Astrocyte (in vitro differentiated cells and primary cell): Measurements from ENCODE around the gene NRAP. TPM values are rescaled to one million over a fixed set of nuclear protein-coding genes. Genes with fewer than 3 reads are reported as not detected.

Experiments
- DNase-seq: peaks from one replicate; pipeline ENCODE4 v3.0.0-alpha.2; 2010; ENCODE audit warnings: low read depth
- FAIRE-seq: peaks from 2 replicates; lab custom pipeline; 2011; peaks lifted over from hg19 to GRCh38; lab: Jason Lieb, UNC
- H2AFZ ChIP-seq: 2 replicates; pipeline ENCODE4 v1.6.0; 2012; ENCODE audit warnings: low read depth, low read length, inconsistent platforms
- H3K27ac ChIP-seq: 2 replicates; pipeline ENCODE4 v1.5.1; 2011; ENCODE audit warnings: low read depth, low read length, inconsistent platforms
- H3K27me3 ChIP-seq: 2 replicates; pipeline ENCODE4 v1.6.0; 2011; ENCODE audit warnings: low read length, inconsistent platforms; ENCODE audit not compliant: insufficient read depth
- H3K36me3 ChIP-seq: 2 replicates; pipeline ENCODE4 v1.5.1; 2011; ENCODE audit warnings: low read length, inconsistent platforms; ENCODE audit not compliant: insufficient read depth
- H3K4me1 ChIP-seq: 2 replicates; pipeline ENCODE4 v1.5.1; 2011; ENCODE audit warnings: low read length, inconsistent platforms; ENCODE audit not compliant: insufficient read depth
- H3K4me2 ChIP-seq: 2 replicates; pipeline ENCODE4 v1.6.0; 2012; ENCODE audit warnings: low read length, inconsistent platforms
- H3K4me3 ChIP-seq: 2 replicates; pipeline ENCODE4 v1.5.1; 2011; ENCODE audit warnings: low read depth, mild to moderate bottlenecking, low read length, inconsistent platforms; ENCODE audit not compliant: insufficient read depth
- H3K79me2 ChIP-seq: 2 replicates; pipeline ENCODE4 v1.6.0; 2012; ENCODE audit warnings: mild to moderate bottlenecking, low read length, inconsistent platforms; ENCODE audit not compliant: insufficient read depth
- H3K9ac ChIP-seq: 2 replicates; pipeline ENCODE4 v1.6.0; 2012; ENCODE audit warnings: mild to moderate bottlenecking, low read length, inconsistent platforms
- H3K9me3 ChIP-seq: 2 replicates; pipeline ENCODE4 v1.5.1; 2012; ENCODE audit warnings: low read depth, mild to moderate bottlenecking, low read length, inconsistent platforms; ENCODE audit not compliant: insufficient read depth
- H4K20me1 ChIP-seq: 2 replicates; pipeline ENCODE4 v1.6.0; 2012; ENCODE audit warnings: low read length, inconsistent platforms; ENCODE audit not compliant: insufficient read depth
- H3K27ac Mint-ChIP-seq: one replicate; pipeline ENCODE4 v1.8.0; 2021; ENCODE audit warnings: mild to moderate bottlenecking, mixed read lengths; ENCODE audit not compliant: unreplicated experiment
- H3K27me3 Mint-ChIP-seq: one replicate; pipeline ENCODE4 v1.8.0; 2021; ENCODE audit warnings: low read depth, mixed read lengths; ENCODE audit not compliant: unreplicated experiment
- H3K36me3 Mint-ChIP-seq: one replicate; pipeline ENCODE4 v1.8.0; 2021; ENCODE audit warnings: low read depth, mixed read lengths; ENCODE audit not compliant: unreplicated experiment
- H3K4me1 Mint-ChIP-seq: one replicate; pipeline ENCODE4 v1.8.0; 2021; ENCODE audit warnings: low read depth, mixed read lengths; ENCODE audit not compliant: unreplicated experiment
- H3K4me3 Mint-ChIP-seq: one replicate; pipeline ENCODE4 v1.8.0; 2021; ENCODE audit warnings: mild to moderate bottlenecking, moderate library complexity, mixed read lengths; ENCODE audit not compliant: unreplicated experiment
- H3K9me3 Mint-ChIP-seq: one replicate; pipeline ENCODE4 v1.8.0; 2021; ENCODE audit warnings: mild to moderate bottlenecking, mixed read lengths; ENCODE audit not compliant: unreplicated experiment
- CTCF ChIP-seq: IDR thresholded peaks from 2 replicates; pipeline ENCODE4 v1.5.1; 2011; ENCODE audit warnings: low read depth, mild to moderate bottlenecking, inconsistent platforms, low read length, moderate library complexity; ENCODE audit not compliant: insufficient read depth
- EZH2 ChIP-seq: IDR thresholded peaks from 2 replicates; pipeline ENCODE4 v1.6.1; 2012; ENCODE audit warnings: mild to moderate bottlenecking, low read length, inconsistent platforms; ENCODE audit not compliant: insufficient read depth
- total RNA-seq: library from RNA; stranded (reverse); gene quantifications from 2 replicates; pipeline ENCODE4 v1.2.1, GENCODE V29; 2021

The NRAP gene
- total RNA-seq, 1 donor from 2014 or later = not detected

GRCh38 chr10:113592380-113592779 lies 71.5 kb downstream of the NRAP start:
- H3K4me2 ChIP-seq = no peak overlapping the region
- DNase-seq = no peak
- H3K9ac ChIP-seq = no peak overlapping the region
- Mint-ChIP-seq H3K9me3 (peaks cover 4% of the 10 kb centered on the region), H3K27me3 (peaks cover 46% of the 10 kb centered on the region), H3K36me3 (no peaks in the 10 kb centered on the region), H3K4me1 (no peaks in the 10 kb centered on the region), H3K27ac (no peak overlapping the region), H3K4me3 (no peak overlapping the region)
- H3K27me3 ChIP-seq = peaks cover 2% of the 10 kb centered on the region
- no peaks in the 10 kb centered on the region for H3K36me3 ChIP-seq
- H3K4me1 ChIP-seq = no peaks in the 10 kb centered on the region
- no peak for FAIRE-seq
- no peak overlapping the region for H2AFZ ChIP-seq
- H3K27ac ChIP-seq = no peak overlapping the region
- H3K4me3 ChIP-seq = no peak overlapping the region
- H3K9me3 ChIP-seq = no peaks in the 10 kb centered on the region
- TF ChIP-seq EZH2 (no peak), CTCF (no peak)
- no peaks in the 10 kb centered on the region for H3K79me2 ChIP-seq
- H4K20me1 ChIP-seq = no peaks in the 10 kb centered on the region

GRCh38 chr10:113590581-113590980 lies 73.3 kb downstream of the NRAP start:
- H3K36me3 Mint-ChIP-seq = no peaks in the 10 kb centered on the region
- Histone ChIP-seq H3K4me3 (no peak overlapping the region), H3K27me3 (peaks cover 2% of the 10 kb centered on the region), H3K27ac (no peak overlapping the region), H4K20me1 (no peaks in the 10 kb centered on the region), H3K36me3 (no peaks in the 10 kb centered on the region), H3K4me2 (no peak overlapping the region), H2AFZ (no peak overlapping the region), H3K9ac (no peak overlapping the region), H3K9me3 (no peaks in the 10 kb centered on the region), H3K4me1 (no peaks in the 10 kb centered on the region), H3K79me2 (no peaks in the 10 kb centered on the region)
- H3K9me3 Mint-ChIP-seq = peaks cover 6% of the 10 kb centered on the region
- no peak for TF ChIP-seq EZH2
- TF ChIP-seq CTCF = no peak
- FAIRE-seq (no peak), DNase-seq (no peak)
- H3K27me3 Mint-ChIP-seq = peaks cover 39% of the 10 kb centered on the region
- no peak overlapping the region for H3K4me3 Mint-ChIP-seq
- H3K4me1 Mint-ChIP-seq = peaks cover 3% of the 10 kb centered on the region
- H3K27ac Mint-ChIP-seq = no peak overlapping the region

DNA sequence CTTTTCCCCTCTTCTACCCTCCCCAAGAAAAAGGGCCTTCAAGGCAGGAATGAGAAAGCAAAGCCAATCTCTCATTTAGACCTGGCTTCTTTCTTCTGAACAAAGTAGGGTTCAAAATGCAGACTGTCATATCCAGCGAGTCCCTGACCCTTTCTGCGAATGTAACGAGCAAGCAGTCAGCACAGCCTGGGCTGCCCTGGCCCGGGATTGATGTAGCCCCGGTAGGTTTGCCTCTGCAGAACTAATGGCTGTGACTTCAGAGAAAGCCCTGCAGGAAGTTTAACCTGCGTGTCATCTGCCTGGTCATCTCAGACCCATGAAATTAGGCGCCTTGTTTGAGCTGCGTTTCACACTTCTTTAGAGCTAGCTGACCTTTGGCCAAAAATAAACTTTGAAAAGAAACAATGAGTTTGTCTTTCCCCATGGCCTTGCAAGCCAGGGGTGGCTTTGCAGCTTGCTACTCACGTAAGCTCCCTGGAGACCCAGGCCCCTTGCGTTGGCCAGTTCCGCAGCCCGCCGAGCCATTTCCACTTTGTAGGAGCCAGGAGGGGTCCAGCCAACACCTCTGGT lies 74.6 kb downstream of the NRAP start:
- H3K27me3 Mint-ChIP-seq = peaks cover 39% of the 10 kb centered on the region
- Histone ChIP-seq H3K4me1 (no peaks in the 10 kb centered on the region), H3K4me3 (no peak overlapping the region), H3K27ac (no peak overlapping the region), H3K9ac (no peak overlapping the region), H4K20me1 (no peaks in the 10 kb centered on the region), H3K79me2 (no peaks in the 10 kb centered on the region), H2AFZ (no peak overlapping the region), H3K27me3 (peaks cover 1% of the 10 kb centered on the region), H3K4me2 (no peak overlapping the region), H3K9me3 (no peaks in the 10 kb centered on the region), H3K36me3 (no peaks in the 10 kb centered on the region)
- no peaks in the 10 kb centered on the region for H3K36me3 Mint-ChIP-seq
- H3K4me1 Mint-ChIP-seq = peaks cover 3% of the 10 kb centered on the region
- TF ChIP-seq CTCF = no peak
- no peak for TF ChIP-seq EZH2
- DNase-seq = no peak
- no peak overlapping the region for H3K4me3 Mint-ChIP-seq
- no peak for FAIRE-seq
- no peak overlapping the region for H3K27ac Mint-ChIP-seq
- peaks cover 6% of the 10 kb centered on the region for H3K9me3 Mint-ChIP-seq
